Measurements from ENCODE around the gene LRRC4.

DNA sequence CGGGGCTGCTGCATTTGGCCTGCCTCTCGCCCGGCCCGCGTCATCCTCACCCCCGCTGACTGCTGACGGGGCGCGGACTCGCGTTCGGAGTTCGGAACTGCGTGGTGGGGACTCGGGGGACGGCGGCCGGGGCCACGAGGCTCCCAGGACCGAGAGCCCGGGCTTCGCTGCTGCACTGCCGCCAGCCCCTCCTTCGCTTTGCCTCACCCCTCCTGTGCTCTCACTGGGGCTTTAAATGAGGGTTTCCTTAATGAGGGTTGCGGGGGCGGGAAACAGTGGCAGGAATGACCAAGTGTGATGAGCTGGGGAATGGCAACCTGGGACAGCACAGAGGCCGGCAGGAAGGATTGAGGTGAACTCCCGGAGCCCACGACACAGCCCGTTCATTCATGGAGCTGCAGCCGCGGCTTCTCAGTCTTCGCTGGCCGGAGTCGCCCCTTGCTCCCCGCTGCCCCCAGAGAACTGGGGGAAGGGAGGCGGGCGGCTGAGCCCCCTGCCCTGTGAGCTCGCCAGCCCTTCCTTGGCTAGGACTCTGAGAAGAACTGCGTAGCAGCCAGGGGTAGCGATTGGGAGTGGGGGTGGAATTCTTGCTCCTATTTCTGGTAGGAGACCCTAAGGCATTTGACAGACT, 1.5 kb upstream of the LRRC4 start:
- TF ChIP-seq, protein P1, sequence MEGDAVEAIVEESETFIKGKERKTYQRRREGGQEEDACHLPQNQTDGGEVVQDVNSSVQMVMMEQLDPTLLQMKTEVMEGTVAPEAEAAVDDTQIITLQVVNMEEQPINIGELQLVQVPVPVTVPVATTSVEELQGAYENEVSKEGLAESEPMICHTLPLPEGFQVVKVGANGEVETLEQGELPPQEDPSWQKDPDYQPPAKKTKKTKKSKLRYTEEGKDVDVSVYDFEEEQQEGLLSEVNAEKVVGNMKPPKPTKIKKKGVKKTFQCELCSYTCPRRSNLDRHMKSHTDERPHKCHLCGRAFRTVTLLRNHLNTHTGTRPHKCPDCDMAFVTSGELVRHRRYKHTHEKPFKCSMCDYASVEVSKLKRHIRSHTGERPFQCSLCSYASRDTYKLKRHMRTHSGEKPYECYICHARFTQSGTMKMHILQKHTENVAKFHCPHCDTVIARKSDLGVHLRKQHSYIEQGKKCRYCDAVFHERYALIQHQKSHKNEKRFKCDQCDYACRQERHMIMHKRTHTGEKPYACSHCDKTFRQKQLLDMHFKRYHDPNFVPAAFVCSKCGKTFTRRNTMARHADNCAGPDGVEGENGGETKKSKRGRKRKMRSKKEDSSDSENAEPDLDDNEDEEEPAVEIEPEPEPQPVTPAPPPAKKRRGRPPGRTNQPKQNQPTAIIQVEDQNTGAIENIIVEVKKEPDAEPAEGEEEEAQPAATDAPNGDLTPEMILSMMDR (IDR thresholded peaks at IDR 0.05), result no peak
- TF ChIP-seq POLR2A (IDR thresholded peaks at IDR 0.05), result no peak

Data from uterus (tissue), 2 donors.